ENCODE results near the gene E2F3.
"Not testable (repeated sequence)": the region's sequence is repeated elsewhere in the genome, so short reads cannot be mapped to it uniquely, and the experiment has no call there.

Gene E2F3

DNA sequence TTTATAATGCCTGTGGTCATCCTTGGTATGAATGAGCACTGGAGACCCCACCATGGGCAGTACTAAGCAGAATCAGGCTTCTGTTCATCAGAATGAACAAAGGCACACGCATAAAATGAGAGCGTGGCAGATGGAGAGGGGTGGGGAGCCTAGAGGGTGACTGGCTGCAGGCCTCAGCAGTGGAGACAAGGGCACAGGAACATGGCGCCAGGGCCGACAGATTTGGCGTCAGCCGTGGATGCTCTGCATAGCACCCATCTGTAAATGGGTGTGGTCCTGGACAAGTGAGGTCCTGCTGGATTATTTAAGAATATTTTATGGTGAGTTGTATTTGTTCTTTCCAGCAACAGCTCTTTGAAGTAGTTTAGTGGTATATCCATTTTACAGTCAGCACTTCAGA, 33.1 kb downstream of the E2F3 start:
- DNase-seq: no peak

DNA sequence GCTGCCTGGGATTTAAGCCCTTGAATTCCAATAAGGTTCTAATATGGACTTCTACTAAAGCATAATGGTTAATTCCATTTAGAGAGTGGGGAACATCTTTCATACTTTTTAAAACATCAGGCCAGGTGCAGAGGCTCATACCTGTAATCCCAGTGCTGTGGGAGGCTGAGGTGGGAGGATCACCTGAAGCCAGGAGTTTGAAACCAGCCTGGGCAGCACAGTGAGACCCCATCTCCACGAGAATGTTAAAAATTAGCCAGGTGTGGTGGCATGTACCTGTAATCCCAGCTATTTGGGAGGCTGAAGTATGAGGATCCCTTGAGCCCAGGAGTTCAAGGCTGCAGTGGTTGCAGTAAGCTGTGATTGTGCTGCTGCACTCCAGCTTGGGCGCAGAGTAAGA, 35.0 kb downstream of the E2F3 start:
- no peak for DNase-seq

GRCh38 chr6:20437639-20438038, 36.0 kb downstream of the E2F3 start:
- no peak for DNase-seq

DNA sequence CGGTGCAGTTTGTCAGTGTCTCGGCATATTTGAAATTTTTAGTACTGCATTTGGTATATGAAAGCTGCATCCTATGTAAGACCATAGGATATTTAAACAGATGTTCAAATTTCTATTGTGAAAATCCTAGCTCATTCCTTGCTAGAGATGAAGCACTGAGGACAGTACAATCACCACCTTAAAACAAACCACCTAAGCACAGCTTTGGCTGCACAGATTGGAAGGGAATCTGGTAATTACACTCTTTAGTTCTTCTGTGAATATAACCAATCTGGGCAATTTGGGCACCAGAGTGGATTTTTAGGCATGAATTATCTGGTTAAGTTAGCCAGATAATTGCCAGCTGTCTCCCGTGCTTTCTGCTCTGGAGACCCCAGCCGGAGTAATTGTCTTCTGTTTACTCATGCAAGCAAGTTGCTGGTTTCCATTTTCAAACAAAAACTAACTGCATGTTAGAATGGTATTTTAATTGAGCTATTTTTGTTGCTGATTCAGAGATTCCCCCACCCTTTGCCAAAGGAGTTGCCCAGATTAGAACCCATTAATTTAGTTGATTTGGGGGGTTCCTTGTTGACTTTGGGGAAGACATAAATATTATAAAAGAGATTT, 36.9 kb downstream of the E2F3 start:
- DNase-seq: no peak

DNA sequence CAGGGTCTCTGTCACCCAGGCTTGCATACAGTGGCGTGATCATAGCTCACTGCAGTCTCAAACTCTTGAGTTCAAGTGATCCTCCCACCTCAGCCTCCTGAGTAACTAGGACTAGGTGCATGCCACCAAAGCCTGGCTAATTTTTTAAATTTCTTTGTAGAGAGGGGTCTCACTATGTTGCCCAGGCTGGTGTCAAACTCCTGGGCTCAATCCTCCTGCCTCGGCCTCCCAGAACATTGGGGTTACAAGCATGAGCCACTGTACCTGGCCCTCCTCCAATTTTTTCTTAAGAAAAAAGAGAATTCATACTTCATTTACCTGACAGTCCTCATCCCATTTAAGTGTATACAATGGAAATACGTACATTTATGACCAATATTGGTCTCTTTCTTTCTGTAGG, 37.9 kb downstream of the E2F3 start:
- DNase-seq: no peak

DNA sequence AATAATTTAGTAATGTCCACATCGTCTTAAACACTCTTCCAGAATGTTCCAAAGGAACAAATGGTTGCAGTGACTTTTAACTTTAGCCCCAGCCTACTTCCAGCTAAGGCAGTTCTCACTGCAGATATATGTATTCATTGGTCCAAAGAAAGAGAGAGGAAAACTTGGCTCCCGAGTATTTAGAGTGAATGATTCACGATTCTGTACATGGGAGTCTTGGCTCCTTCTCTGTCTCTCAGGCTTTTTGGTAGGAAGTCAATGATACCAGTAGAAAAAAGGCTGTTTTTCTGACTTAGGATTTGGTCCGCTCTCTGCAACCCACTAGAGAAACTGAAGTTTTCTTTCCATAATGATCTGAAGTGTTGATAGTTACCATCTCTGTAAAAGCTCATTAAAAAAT, 38.6 kb downstream of the E2F3 start:
- DNase-seq: no peak

DNA sequence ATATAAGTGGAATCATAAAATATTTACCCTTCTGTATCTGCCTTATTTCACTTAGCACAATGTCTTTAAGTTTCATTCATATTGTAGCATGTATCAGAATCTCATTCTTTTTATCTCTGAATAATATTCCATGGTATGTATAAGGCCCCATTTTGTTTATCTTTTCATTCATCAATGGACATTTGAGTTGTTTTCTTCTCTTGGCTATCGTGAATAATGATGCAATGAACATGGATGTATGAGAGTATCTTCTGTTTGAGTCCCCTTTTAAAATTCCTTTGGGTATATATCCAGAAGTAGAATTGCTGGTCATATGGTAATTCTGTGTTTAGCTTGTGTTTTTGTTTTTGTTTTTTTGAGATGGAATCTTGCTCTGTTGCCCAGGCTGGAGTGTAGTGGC, 39.6 kb downstream of the E2F3 start:
- no peak for DNase-seq

DNA sequence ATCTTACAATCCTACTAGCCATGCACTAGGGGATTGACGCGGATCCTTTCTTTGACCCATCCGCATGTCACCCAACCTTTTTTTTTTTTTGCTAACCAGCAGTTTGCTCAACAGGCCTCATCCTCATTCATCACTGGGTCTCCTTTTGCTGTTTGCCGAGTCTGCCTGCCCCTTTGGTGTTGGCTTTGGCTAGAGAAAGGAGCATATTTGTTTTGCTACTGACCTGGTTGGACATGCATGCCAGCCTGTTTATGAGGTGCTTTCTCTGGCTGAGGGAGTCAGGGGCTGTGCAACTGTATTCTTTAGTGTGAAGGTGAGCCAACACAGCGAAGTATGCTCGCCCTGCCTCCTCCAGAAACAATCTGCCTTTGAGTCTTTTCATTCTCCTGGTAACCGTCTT, 40.2 kb downstream of the E2F3 start:
- no peak for DNase-seq

DNA sequence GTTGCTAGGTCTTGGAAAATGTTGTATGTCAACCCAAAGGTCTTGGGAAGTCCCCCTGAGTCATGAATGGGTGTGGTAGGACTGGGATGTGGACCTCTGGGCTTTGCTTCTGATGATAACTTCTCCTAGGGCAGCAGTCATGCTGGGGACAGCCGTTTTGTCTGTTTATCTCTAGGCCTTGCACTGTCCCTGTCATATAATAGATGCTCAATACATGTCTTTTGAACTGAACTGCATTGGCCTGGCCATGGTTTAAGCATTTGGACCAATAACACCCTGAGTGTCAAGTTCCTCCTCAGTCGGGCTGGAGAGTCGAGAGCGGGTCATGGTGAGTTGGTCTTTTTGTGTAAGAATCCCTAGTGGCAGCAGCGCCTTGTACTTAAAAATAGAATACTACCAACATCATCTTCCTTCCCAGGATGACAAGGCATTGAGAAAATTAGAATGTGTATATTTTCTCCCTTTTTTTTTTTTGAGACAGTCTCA, 43.1 kb downstream of the E2F3 start:
- DNase-seq: no peak

DNA sequence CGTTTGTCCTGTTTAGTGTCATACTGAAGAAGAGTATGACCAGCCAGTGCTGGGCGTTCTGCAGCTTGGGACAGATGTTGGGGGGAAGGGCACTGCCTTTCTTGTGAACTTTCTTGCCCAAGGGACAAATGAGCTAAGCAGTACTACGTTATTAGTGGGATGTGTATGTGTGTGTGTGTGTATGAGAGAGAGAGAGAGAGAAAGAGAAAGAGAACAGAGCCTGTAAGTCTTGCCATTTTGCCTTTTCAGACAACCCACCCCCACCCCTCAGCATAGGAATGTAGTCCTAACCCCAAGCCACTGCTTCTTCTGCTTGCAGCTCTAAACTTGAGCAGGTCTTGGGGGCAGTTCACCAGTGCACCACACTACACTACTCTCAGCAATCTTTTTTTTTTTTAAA, 45.5 kb downstream of the E2F3 start:
- no peak for DNase-seq

GRCh38 chr6:20447581-20448132, 46.0 kb downstream of the E2F3 start:
- no peak for DNase-seq

- DNase-seq: no peak
These were observed 47.1 kb downstream of the E2F3 start for GRCh38 chr6:20448828-20449227.

GRCh38 chr6:20454204-20454824, 52.6 kb downstream of the E2F3 start:
- no peak for DNase-seq

- peak; percentile 26 for DNase-seq
These were observed 53.7 kb downstream of the E2F3 start for GRCh38 chr6:20455251-20455940.

GRCh38 chr6:20458027-20458894, 56.6 kb downstream of the E2F3 start:
- DNase-seq: no peak

- no peak for DNase-seq
These were observed 58.0 kb downstream of the E2F3 start for GRCh38 chr6:20459682-20460081.

GRCh38 chr6:20461576-20461975, 59.9 kb downstream of the E2F3 start:
- no peak for DNase-seq

GRCh38 chr6:20463396-20463795, 61.7 kb downstream of the E2F3 start:
- DNase-seq: no peak

GRCh38 chr6:20464041-20464440, 62.4 kb downstream of the E2F3 start:
- no peak for DNase-seq

DNA sequence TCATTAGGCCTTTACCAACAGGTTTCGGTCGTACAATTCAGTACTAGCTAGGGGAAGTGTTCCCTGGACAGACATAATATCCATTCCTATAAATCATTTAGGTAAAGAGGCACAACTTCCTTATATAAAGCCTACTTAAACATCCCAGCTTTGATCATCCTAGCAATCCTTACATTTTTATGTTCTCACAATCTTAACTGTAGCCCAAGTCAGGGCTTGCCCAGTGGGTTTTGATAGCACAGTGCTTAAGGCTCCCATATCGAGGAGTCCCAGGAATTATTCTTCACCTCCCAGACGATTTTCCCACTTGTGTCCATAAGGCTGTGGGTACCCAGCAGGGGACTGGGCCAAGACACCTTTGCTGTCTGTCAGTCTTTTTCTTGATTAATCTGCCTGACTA, 63.2 kb downstream of the E2F3 start:
- no peak for DNase-seq

- DNase-seq: not testable (repeated sequence)
These were observed 63.9 kb downstream of the E2F3 start for GRCh38 chr6:20465616-20466015.

GRCh38 chr6:20467437-20467836, 65.8 kb downstream of the E2F3 start:
- DNase-seq: no peak

- no peak for DNase-seq
These were observed 66.5 kb downstream of the E2F3 start for GRCh38 chr6:20468209-20468608.

All from fibroblast of skin of right quadriceps (primary cell).